Spleen (tissue), 7 donors: ENCODE data around the gene SLC7A4.
"Not testable (repeated sequence)": the region's sequence is repeated elsewhere in the genome, so short reads cannot be mapped to it uniquely, and the experiment has no call there.

Experiments used
- POLR2A ChIP-seq, 3 donors: fragments of 450-650 bp; IDR thresholded peaks; one replicate each; pipeline ENCODE4 v1.5.1; 2017; ENCODE audit warnings: antibody characterized with exemption in 3 of 3, mild to moderate bottlenecking in 1 of 3
- TF ChIP-seq, protein P1 (sequence below), 11 experiments: fragments of 200-600 bp in 7 of 11; fragments of 450-650 bp in 4 of 11; sonication (generic) in 4 of 11; IDR thresholded peaks in 8 of 11; conservative IDR thresholded peaks in 3 of 11; 1 replicate in 7 of 11; 2 replicates in 4 of 11; pipeline versions ENCODE4 v1.4.0 to v1.8.0; 2016 to 2021; ENCODE audit warnings: antibody characterized with exemption in 11 of 11, inconsistent platforms in 4 of 11, mild to moderate bottlenecking in 1 of 11
- donor health status: DM: no; HTN: no; CAD: no; lungs with moderate emphysema.
- donor health status: DM: no; HTN: no; CAD: no.
- donor health status: DM: no; HTN: no; CAD: no.

DNA sequence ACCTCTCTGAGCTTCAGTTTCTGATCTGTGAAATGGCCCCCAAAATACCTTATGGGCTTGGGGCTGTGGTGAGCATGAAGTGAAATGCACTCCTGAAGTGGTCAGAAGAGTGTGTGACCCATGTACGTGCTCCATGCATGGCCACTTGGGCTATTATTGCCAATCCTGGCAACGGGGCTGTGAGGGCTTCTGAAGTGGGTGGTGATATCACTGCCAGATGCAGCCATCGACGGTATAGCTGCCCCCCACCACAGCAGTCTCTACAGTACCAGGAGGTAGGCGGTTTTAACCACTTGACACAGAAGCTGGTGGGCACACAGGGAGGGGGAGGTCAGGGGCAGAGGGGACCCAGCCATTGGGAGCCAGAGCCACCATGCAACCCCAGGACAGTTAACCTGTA, 16.1 kb upstream of the SLC7A4 start:
- TF ChIP-seq POLR2A (IDR thresholded peaks at IDR 0.05), result not testable (repeated sequence)
- TF ChIP-seq, protein P1, sequence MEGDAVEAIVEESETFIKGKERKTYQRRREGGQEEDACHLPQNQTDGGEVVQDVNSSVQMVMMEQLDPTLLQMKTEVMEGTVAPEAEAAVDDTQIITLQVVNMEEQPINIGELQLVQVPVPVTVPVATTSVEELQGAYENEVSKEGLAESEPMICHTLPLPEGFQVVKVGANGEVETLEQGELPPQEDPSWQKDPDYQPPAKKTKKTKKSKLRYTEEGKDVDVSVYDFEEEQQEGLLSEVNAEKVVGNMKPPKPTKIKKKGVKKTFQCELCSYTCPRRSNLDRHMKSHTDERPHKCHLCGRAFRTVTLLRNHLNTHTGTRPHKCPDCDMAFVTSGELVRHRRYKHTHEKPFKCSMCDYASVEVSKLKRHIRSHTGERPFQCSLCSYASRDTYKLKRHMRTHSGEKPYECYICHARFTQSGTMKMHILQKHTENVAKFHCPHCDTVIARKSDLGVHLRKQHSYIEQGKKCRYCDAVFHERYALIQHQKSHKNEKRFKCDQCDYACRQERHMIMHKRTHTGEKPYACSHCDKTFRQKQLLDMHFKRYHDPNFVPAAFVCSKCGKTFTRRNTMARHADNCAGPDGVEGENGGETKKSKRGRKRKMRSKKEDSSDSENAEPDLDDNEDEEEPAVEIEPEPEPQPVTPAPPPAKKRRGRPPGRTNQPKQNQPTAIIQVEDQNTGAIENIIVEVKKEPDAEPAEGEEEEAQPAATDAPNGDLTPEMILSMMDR (IDR thresholded peaks at IDR 0.05 in 8 of 11, conservative IDR thresholded peaks at IDR 0.05 in 3 of 11), result not testable (repeated sequence)
